Left colon (tissue), 2 donors: Measurements from ENCODE around the gene PTPN5. TPM values are rescaled to one million over a fixed set of nuclear protein-coding genes. Genes with fewer than 3 reads are reported as not detected.

Experiments
- ATAC-seq: fragments of 200-7000 bp; cut with Tn5 transposase; one replicate; pipeline ENCODE4 v1.9.1; 2020; ENCODE audit warnings: mild to moderate bottlenecking, moderate library complexity
- DNase-seq, 2 donors: peaks; one replicate each; pipeline ENCODE4 v3.0.0-alpha.2; 2020
- intact Hi-C, 2 donors: fragments of 100-400 bp; cut with DNase I in 1 of 2; cut with micrococcal nuclease in 1 of 2; formaldehyde crosslinking; loops; one replicate each; pipeline versions ENCODE4 v1.11.2 to v1.14.0; 2022; cut with DNase I, micrococcal nuclease
- total RNA-seq, 2 donors: library from RNA; stranded (reverse); fragmentation: NEBNext Ultra II Directional; extraction: Animal tissue kit (Norgen Biotek cat#: 25700); gene quantifications; one replicate each; pipeline ENCODE4 v1.2.1, GENCODE V29; 2021
- donor health status: DM: no; HTN: no; CAD: no.
- donor health status: DM: yes; HTN: yes; CAD: no.

PTPN5 gene
- total RNA-seq, 2 donors from 2014 or later = 0.18 to 0.22 TPM

- DNase-seq (no peak), ATAC-seq (no peak)
- intact Hi-C loops = loop anchor here in 1 of 2 donors (10.0 kb wide), 1 partner anchor 635 kb away; no protein-coding TSS in a partner anchor
These were observed 41.8 kb downstream of the PTPN5 start for GRCh38 chr11:18749681-18750319.

- intact Hi-C loops = loop anchor here in 1 of 2 donors (10.0 kb wide), 1 partner anchor 634 kb away; no protein-coding TSS in a partner anchor
- ATAC-seq (no peak), DNase-seq (no peak)
These were observed 42.7 kb downstream of the PTPN5 start for GRCh38 chr11:18748766-18749365.

GRCh38 chr11:18745251-18745650 lies 46.3 kb downstream of the PTPN5 start:
- intact Hi-C loops = loop anchor here in 1 of 2 donors (10.0 kb wide), 1 partner anchor 630 kb away; no protein-coding TSS in a partner anchor
- no peak for DNase-seq
- ATAC-seq = no peak

- intact Hi-C loops = loop anchor here in 1 of 2 donors (10.0 kb wide), 1 partner anchor 629 kb away; no protein-coding TSS in a partner anchor
- ATAC-seq = no peak
- no peak for DNase-seq
These were observed 47.6 kb downstream of the PTPN5 start for GRCh38 chr11:18743900-18744514.

GRCh38 chr11:18743365-18743764 lies 48.2 kb downstream of the PTPN5 start:
- ATAC-seq = no peak
- intact Hi-C loops = loop anchor here in 1 of 2 donors (10.0 kb wide), 1 partner anchor 629 kb away; no protein-coding TSS in a partner anchor
- DNase-seq = no peak

GRCh38 chr11:18741783-18742182 lies 49.8 kb downstream of the PTPN5 start:
- ATAC-seq (no peak), DNase-seq (no peak)
- intact Hi-C loops = loop anchor here in 1 of 2 donors (10.0 kb wide), 1 partner anchor 627 kb away; no protein-coding TSS in a partner anchor

GRCh38 chr11:18739685-18740084 lies 51.9 kb downstream of the PTPN5 start:
- intact Hi-C loops = loop anchor here in 1 of 2 donors (10.0 kb wide), 1 partner anchor 625 kb away; no protein-coding TSS in a partner anchor
- no peak for DNase-seq

GRCh38 chr11:18737642-18738041 lies 54.0 kb downstream of the PTPN5 start:
- intact Hi-C loops = no loop called here
- no peak for ATAC-seq

More at GRCh38 chr11:18739685-18740084, 51.9 kb downstream of the PTPN5 start:
- no peak for ATAC-seq

GRCh38 chr11:18736590-18737148 lies 54.9 kb downstream of the PTPN5 start:
- ATAC-seq (no peak), DNase-seq (no peak)
- intact Hi-C loops = no loop called here

More at GRCh38 chr11:18737642-18738041, 54.0 kb downstream of the PTPN5 start:
- DNase-seq = no peak

GRCh38 chr11:18733202-18733601 lies 58.4 kb downstream of the PTPN5 start:
- ATAC-seq (no peak), DNase-seq (no peak)
- intact Hi-C loops = no loop called here

GRCh38 chr11:18731949-18732821 lies 59.4 kb downstream of the PTPN5 start:
- intact Hi-C loops = no loop called here
- DNase-seq = peak in 1 of 2 donors; percentile 65
- peak; percentile 59 for ATAC-seq

GRCh38 chr11:18731441-18731840 lies 60.2 kb downstream of the PTPN5 start:
- ATAC-seq (no peak), DNase-seq (no peak)
- intact Hi-C loops = no loop called here

- intact Hi-C loops = no loop called here
These were observed 61.6 kb downstream of the PTPN5 start for GRCh38 chr11:18730020-18730419.

GRCh38 chr11:18729426-18729825 lies 62.2 kb downstream of the PTPN5 start:
- no peak for ATAC-seq
- intact Hi-C loops = no loop called here
- no peak for DNase-seq

More at GRCh38 chr11:18730020-18730419, 61.6 kb downstream of the PTPN5 start:
- no peak for ATAC-seq
- DNase-seq = no peak

- DNase-seq (no peak), ATAC-seq (no peak)
- intact Hi-C loops = no loop called here
These were observed 62.9 kb downstream of the PTPN5 start for GRCh38 chr11:18728658-18729057.

GRCh38 chr11:18727479-18728236 lies 63.9 kb downstream of the PTPN5 start:
- ATAC-seq = peak; percentile 49

GRCh38 chr11:18726040-18726439 lies 65.6 kb downstream of the PTPN5 start, which contains the start of gene IGSF22:
Gene IGSF22 (minus strand): TSS chr11:18726188. CDS start chr11:18724236, 1,952 bp downstream.
- DNase-seq (no peak), ATAC-seq (no peak)
- intact Hi-C loops = no loop called here

More at GRCh38 chr11:18727479-18728236, 63.9 kb downstream of the PTPN5 start:
- intact Hi-C loops = no loop called here
- DNase-seq = peak in 1 of 2 donors; percentile 40
